GM12874 (cell line): Measurements from ENCODE around the gene DENR.

Experiments
- CTCF ChIP-seq: IDR thresholded peaks from 2 replicates; pipeline ENCODE4 v1.5.1; 2011; ENCODE audit warnings: low read depth, mild to moderate bottlenecking, control low read depth, low read length, moderate library complexity; ENCODE audit not compliant: insufficient read depth

The DENR gene

GRCh38 chr12:122803937-122804336 is 51.3 kb downstream of the DENR start:
- TF ChIP-seq CTCF, result no peak

GRCh38 chr12:122807651-122808050 is 55.0 kb downstream of the DENR start:
- no peak for TF ChIP-seq CTCF

GRCh38 chr12:122811777-122812176 is 59.2 kb downstream of the DENR start:
- TF ChIP-seq CTCF, result no peak

- TF ChIP-seq CTCF, result no peak
These were observed 60.7 kb downstream of the DENR start for GRCh38 chr12:122813310-122813713.

GRCh38 chr12:122819209-122819785 is 66.7 kb downstream of the DENR start:
- no peak for TF ChIP-seq CTCF

GRCh38 chr12:122820138-122820537 is 67.5 kb downstream of the DENR start:
- TF ChIP-seq CTCF, result no peak
